HCT116 (cell line): ENCODE measurements around the gene CCL28. TPM values are rescaled to one million over a fixed set of nuclear protein-coding genes. Genes with fewer than 3 reads are reported as not detected.

ENCODE experiments used
- ATAC-seq: fragments of 200-7000 bp; cut with Tn5 transposase; 2 replicates; pipeline ENCODE4 v1.9.1; 2020; ENCODE audit warnings: mild to moderate bottlenecking, moderate library complexity
- BruUV-seq: library from RNA; stranded (reverse); fragments of 400-500 nt; replicated peaks from 2 replicates; lab custom pipeline; 2021; lab: Mats Ljungman, UMichigan
- CTCF ChIA-PET: fragments of 300-600 bp; sonication (Branson Sonifier 250); formaldehyde crosslinking; loops from one replicate; lab custom pipeline; 2021; ENCODE audit warnings: antibody characterized with exemption; lab: Charles Lee
- POLR2A ChIA-PET: fragments of 300-600, 350-600 bp; sonication (Branson Sonifier 250); formaldehyde crosslinking; loops from one replicate; lab custom pipeline; 2021; ENCODE audit warnings: antibody characterized with exemption; lab: Charles Lee
- RAD21 ChIA-PET, 2 experiments: fragments of 300-600 bp; sonication (Branson Sonifier 250); formaldehyde crosslinking; loops; one replicate each; lab custom pipeline; 2023; ENCODE audit warnings: low total read pairs in 2 of 2; ENCODE audit not compliant: uncharacterized antibody in 2 of 2, unreplicated experiment in 2 of 2, low non-redundant PET in 1 of 2; lab: Charles Lee
- DNase-seq: peaks from one replicate; pipeline ENCODE4 v3.0.0-alpha.2; 2010; ENCODE audit warnings: low read depth, low spot score
- H2AFZ ChIP-seq: fragments of 200-600 bp; shearing (Covaris generic), sonication (generic); 2 replicates; pipeline ENCODE4 v1.6.1; 2017; ENCODE audit warnings: low read depth, mixed run types, mixed read lengths, antibody characterized with exemption, low read length; ENCODE audit not compliant: poor library complexity, severe bottlenecking
- H3K27ac ChIP-seq: 2 replicates; pipeline ENCODE4 v1.5.1; 2012; ENCODE audit warnings: low read depth, low read length
- H3K27me3 ChIP-seq: fragments of 200-600 bp; sonication (generic); 2 replicates; pipeline ENCODE4 v1.6.1; 2016; ENCODE audit warnings: mixed run types, low read length, mixed read lengths; ENCODE audit not compliant: insufficient read depth
- H3K36me3 ChIP-seq, 2 experiments: fragments of 200-500 bp in 1 of 2; fragments of 200-600 bp in 1 of 2; sonication (Bioruptor generic) in 1 of 2; sonication (generic) in 1 of 2; 2 replicates each; pipeline versions ENCODE4 v1.5.1 to v1.6.1; 2014 to 2016; ENCODE audit warnings: low read length in 2 of 2, inconsistent platforms in 1 of 2, mixed read lengths in 1 of 2, mixed run types in 1 of 2; ENCODE audit not compliant: insufficient read depth in 2 of 2, control insufficient read depth in 1 of 2
- H3K4me1 ChIP-seq, 2 experiments: fragments of 200-600 bp in 1 of 2; sonication (generic) in 1 of 2; 2 replicates each; pipeline versions ENCODE4 v1.5.1 to v1.6.1; 2012 to 2017; ENCODE audit warnings: low read length in 2 of 2, inconsistent platforms in 1 of 2, mild to moderate bottlenecking in 1 of 2, mixed read lengths in 1 of 2, mixed run types in 1 of 2, moderate library complexity in 1 of 2; ENCODE audit not compliant: insufficient read depth in 2 of 2, control insufficient read depth in 1 of 2
- H3K4me2 ChIP-seq: fragments of 200-600 bp; sonication (generic); 2 replicates; pipeline ENCODE4 v1.6.1; 2017; ENCODE audit warnings: mixed run types, low read length, mixed read lengths
- H3K4me3 ChIP-seq, 2 experiments: fragments of 200-600 bp in 1 of 2; sonication (generic) in 1 of 2; replicated peaks in 1 of 2; 2 replicates each; pipeline ENCODE4 v1.5.1; 2011 to 2016; ENCODE audit warnings: low read length in 2 of 2, control low read depth in 1 of 2, low read depth in 1 of 2, mild to moderate bottlenecking in 1 of 2, mixed read lengths in 1 of 2, mixed run types in 1 of 2
- H3K79me2 ChIP-seq: fragments of 200-600 bp; sonication (generic); 2 replicates; pipeline ENCODE4 v1.6.1; 2017; ENCODE audit warnings: mild to moderate bottlenecking, mixed run types, low read length, moderate library complexity, mixed read lengths; ENCODE audit not compliant: insufficient read depth
- H3K9ac ChIP-seq: fragments of 200-600 bp; sonication (generic); 2 replicates; pipeline ENCODE4 v1.6.1; 2016; ENCODE audit warnings: low read length, mixed read lengths
- H3K9me2 ChIP-seq: fragments of 200-600 bp; sonication (generic), shearing (Covaris generic); 2 replicates; pipeline ENCODE4 v1.6.1; 2017; ENCODE audit warnings: mixed run types, mild to moderate bottlenecking, moderate library complexity; ENCODE audit not compliant: insufficient read depth
- H3K9me3 ChIP-seq, 2 experiments: fragments of 200-500 bp in 1 of 2; fragments of 200-600 bp in 1 of 2; sonication (Bioruptor generic) in 1 of 2; sonication (generic) in 1 of 2; 2 replicates each; pipeline ENCODE4 v1.6.1; 2014 to 2017; ENCODE audit warnings: low read length in 2 of 2, mixed read lengths in 2 of 2, inconsistent platforms in 1 of 2, low read depth in 1 of 2, mild to moderate bottlenecking in 1 of 2, mixed run types in 1 of 2, moderate library complexity in 1 of 2; ENCODE audit not compliant: control insufficient read depth in 1 of 2, insufficient read depth in 1 of 2
- H4K20me1 ChIP-seq: fragments of 200-600 bp; sonication (generic), shearing (Covaris generic); 2 replicates; pipeline ENCODE4 v1.6.1; 2017; ENCODE audit warnings: mixed run types, mild to moderate bottlenecking, moderate library complexity; ENCODE audit not compliant: insufficient read depth
- ELF1 ChIP-seq: IDR thresholded peaks from 2 replicates; pipeline ENCODE4 v1.6.1; 2012; ENCODE audit warnings: low read depth, borderline replicate concordance
- EZH2 ChIP-seq: fragments of 200-600 bp; sonication (generic); IDR thresholded peaks from 2 replicates; pipeline ENCODE4 v1.6.1; 2017; ENCODE audit warnings: antibody characterized with exemption, mixed run types
- FOSL1 ChIP-seq: IDR thresholded peaks from 2 replicates; pipeline ENCODE4 v1.6.1; 2012; ENCODE audit warnings: low read depth
- JUND ChIP-seq: IDR thresholded peaks from 2 replicates; pipeline ENCODE4 v1.6.1; 2012
- POLR2A ChIP-seq: IDR thresholded peaks from 2 replicates; pipeline ENCODE4 v1.7.0; 2011; ENCODE audit warnings: borderline replicate concordance; ENCODE audit not compliant: insufficient read depth, insufficient read length; ENCODE audit errors: extremely low read depth
- SIN3A ChIP-seq: IDR thresholded peaks from 2 replicates; pipeline ENCODE4 v1.6.1; 2012; ENCODE audit warnings: low read depth
- ZNF274 ChIP-seq: fragments of 200-500 bp; sonication (Bioruptor generic); IDR thresholded peaks from 2 replicates; pipeline ENCODE4 v1.6.1; 2014; ENCODE audit warnings: mild to moderate bottlenecking, low read depth, low read length, inconsistent platforms
- intact Hi-C: fragments of 100-400 bp; cut with micrococcal nuclease; formaldehyde crosslinking; loops from 2 replicates; pipeline ENCODE4 v1.10.0; 2022
- total RNA-seq: library from RNA; stranded (reverse); gene quantifications from one replicate; pipeline ENCODE4 v1.2.1, GENCODE V29; 2021; ENCODE audit not compliant: unreplicated experiment
- TF ChIP-seq, protein P1 (sequence below), 3 experiments: fragments of 200-600 bp in 1 of 3; sonication (generic) in 1 of 3; IDR thresholded peaks in 2 of 3; conservative IDR thresholded peaks in 1 of 3; 2 replicates each; pipeline ENCODE4 v1.5.1; 2012 to 2017; ENCODE audit warnings: low read depth in 2 of 3, low read length in 2 of 3, antibody characterized with exemption in 1 of 3, borderline replicate concordance in 1 of 3, control low read depth in 1 of 3, mild to moderate bottlenecking in 1 of 3, mixed read lengths in 1 of 3, mixed run types in 1 of 3, moderate library complexity in 1 of 3; ENCODE audit not compliant: insufficient read depth in 1 of 3
- TF ChIP-seq, protein P2 (sequence below): IDR thresholded peaks from 2 replicates; pipeline ENCODE4 v1.6.1; 2012

CCL28 gene
- total RNA-seq, 1 experiment from 2014 or later, result 0.25 TPM

DNA sequence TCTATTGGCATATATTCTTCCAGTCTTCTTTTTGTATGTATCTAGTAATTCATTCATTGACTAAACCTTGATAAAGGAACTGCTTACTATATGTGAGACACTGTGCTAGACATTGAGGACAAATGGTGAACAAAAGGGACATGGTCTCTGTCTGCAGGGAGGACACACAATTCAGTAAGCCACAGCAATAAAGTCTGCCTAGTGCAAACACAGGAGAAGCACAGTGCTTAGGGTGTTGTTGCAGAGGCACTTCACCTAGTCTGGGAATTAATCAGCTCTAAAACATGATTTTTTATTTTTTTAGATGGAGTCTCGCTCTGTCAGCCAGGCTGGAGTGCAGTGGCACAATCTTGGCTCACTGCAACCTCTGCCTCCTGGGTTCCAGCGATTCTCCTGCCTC is 6.4 kb upstream of the CCL28 start:
- RAD21 ChIA-PET, result no interaction called here
- CTCF ChIA-PET, result no interaction called here

More for the DNA sequence above, 6.4 kb upstream of the CCL28 start:
- Histone ChIP-seq H3K4me2 (no peak overlapping the region), H4K20me1 (no peaks in the 10 kb centered on the region), H3K9me3 (no peaks in the 10 kb centered on the region), H3K27me3 (no peaks in the 10 kb centered on the region), H3K27ac (no peak overlapping the region), H3K79me2 (no peaks in the 10 kb centered on the region), H3K4me3 (no peak overlapping the region), H3K4me1 (peaks cover 6 to 7% of the 10 kb centered on the region in 2 experiments), H3K9me2 (no peaks in the 10 kb centered on the region), H3K9ac (no peak overlapping the region), H2AFZ (no peak overlapping the region), H3K36me3 (no peaks in the 10 kb centered on the region)
- no TSS peak for BruUV-seq
- ATAC-seq (no peak), DNase-seq (no peak)
- POLR2A ChIA-PET, result no interaction called here
- intact Hi-C loops, result no loop called here
- no peak for TF ChIP-seq FOSL1
- TF ChIP-seq JUND, result no peak
- TF ChIP-seq ELF1, result no peak
- TF ChIP-seq, protein P1, sequence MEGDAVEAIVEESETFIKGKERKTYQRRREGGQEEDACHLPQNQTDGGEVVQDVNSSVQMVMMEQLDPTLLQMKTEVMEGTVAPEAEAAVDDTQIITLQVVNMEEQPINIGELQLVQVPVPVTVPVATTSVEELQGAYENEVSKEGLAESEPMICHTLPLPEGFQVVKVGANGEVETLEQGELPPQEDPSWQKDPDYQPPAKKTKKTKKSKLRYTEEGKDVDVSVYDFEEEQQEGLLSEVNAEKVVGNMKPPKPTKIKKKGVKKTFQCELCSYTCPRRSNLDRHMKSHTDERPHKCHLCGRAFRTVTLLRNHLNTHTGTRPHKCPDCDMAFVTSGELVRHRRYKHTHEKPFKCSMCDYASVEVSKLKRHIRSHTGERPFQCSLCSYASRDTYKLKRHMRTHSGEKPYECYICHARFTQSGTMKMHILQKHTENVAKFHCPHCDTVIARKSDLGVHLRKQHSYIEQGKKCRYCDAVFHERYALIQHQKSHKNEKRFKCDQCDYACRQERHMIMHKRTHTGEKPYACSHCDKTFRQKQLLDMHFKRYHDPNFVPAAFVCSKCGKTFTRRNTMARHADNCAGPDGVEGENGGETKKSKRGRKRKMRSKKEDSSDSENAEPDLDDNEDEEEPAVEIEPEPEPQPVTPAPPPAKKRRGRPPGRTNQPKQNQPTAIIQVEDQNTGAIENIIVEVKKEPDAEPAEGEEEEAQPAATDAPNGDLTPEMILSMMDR (IDR thresholded peaks at IDR 0.05 in 2 of 3, conservative IDR thresholded peaks at IDR 0.05 in 1 of 3; ENCODE audit: borderline replicate concordance in 1 of 3, insufficient read depth in 1 of 3, low read depth in 2 of 3, low read length in 2 of 3), result no peak
- no peak for TF ChIP-seq SIN3A
- TF ChIP-seq, protein P2, sequence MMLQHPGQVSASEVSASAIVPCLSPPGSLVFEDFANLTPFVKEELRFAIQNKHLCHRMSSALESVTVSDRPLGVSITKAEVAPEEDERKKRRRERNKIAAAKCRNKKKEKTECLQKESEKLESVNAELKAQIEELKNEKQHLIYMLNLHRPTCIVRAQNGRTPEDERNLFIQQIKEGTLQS, result no peak
- TF ChIP-seq EZH2, result no peak
- no peak for TF ChIP-seq POLR2A
- no peak for TF ChIP-seq ZNF274
